RCC 7860 (cell line): ENCODE data around the gene GOLGB1.
"Not testable (repeated sequence)": the region's sequence is repeated elsewhere in the genome, so short reads cannot be mapped to it uniquely, and the experiment has no call there.

ENCODE experiments used
- DNase-seq: peaks from one replicate; pipeline ENCODE4 v3.0.0-alpha.2; 2015; ENCODE audit warnings: low spot score
- FAIRE-seq: peaks from 2 replicates; lab custom pipeline; 2012; peaks lifted over from hg19 to GRCh38; lab: Jason Lieb, UNC

Gene GOLGB1

DNA sequence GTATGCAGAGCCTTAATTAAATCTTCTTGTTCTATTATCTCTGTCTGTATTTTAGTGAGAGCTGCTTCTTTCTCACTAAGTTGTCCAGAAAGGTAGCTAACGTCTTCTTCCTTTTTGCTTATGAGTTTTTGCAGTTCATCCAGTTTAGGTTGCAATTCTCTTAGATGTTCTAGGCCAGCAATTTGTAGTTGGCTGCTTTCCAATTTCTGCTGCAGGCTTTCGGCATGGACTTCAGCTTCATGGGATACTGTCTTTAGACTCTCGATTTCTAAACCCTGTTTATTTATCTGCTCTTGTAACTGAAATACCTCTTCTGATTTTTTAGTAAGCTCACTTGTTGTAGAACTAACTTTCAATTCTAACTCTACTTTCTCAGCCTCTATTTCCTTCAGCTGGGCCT lies 53.4 kb downstream of the GOLGB1 start:
- DNase-seq (no peak), FAIRE-seq (no peak)

DNA sequence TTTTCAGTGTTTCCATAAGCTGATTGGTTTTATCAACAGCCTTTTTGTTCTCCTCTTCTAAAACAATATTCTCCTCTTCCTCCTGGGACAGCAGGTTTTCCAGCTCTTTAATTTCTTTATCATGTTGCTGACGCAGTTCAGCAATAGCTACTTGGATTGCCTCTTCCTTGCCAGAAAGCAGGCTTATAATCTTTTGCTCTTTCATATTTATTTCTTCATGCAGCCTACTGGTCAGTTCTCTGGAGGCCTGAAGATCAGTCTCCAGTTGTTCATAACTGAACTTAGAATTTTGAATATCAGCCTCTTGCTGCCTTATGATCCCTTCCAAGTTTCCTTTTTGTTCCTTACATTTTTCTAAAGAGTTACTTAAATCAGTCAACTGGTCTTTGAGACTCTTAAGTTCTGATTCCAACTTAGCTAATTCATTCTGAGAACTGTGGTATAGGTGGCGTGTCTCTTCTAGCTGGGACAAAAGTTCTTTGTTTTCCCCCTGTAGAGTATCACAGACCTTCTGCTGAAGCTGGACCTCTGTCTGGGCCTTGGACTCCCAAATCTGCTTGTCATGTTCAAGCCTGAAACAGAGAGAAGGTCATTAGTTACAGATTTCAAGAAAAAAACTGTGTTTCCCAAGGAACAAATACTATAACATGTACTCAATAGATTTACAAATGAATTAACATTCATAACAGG lies 57.4 kb downstream of the GOLGB1 start:
- no peak for FAIRE-seq

DNA sequence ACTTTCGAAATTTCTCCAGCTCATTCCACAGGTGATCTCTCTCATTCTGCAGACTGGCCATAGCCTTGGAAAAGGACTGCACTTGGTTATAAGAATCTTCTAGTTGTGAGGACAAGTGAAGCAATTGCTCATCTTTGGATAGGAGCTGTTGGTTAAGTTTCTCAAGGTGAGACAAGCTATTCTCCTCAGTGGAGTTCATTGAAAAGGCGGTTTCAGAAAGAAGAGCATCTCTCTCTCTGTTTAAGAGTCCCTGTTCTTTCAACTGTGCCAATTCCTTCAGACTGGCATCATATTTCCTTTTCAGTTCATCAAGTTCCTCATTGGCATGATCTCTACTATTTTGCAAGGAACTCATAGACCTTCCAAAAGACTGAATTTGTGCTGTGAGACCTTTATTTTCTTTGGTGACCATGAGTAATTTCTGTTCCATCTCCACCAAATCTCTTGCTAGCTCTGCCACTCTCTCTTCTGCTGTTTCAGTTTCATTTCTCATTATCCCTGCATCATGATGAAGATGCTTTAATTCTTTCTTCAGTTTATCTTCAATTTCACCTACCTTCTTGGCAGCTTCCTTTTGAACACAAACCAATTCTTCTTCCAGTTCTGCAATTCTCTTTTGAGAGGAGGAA lies 58.6 kb downstream of the GOLGB1 start:
- FAIRE-seq (no peak), DNase-seq (no peak)

More for the DNA sequence above, 57.4 kb downstream of the GOLGB1 start:
- DNase-seq, result no peak

DNA sequence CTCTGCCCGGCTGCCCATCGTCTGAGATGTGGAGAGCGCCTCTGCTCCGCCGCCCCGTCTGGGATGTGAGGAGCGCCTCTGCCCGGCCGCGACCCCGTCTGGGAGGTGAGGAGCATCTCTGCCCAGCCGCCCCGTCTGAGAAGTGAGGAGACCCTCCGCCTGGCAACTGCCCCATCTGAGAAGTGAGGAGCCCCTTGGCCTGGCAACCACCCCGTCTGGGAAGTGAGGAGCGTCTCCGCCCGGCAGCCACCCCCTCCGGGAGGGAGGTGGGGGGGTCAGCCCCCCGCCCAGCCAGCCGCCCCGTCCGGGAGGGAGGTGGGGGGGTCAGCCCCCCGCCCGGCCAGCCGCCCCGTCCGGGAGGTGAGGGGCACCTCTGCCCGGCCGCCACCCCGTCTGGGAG lies 60.8 kb downstream of the GOLGB1 start:
- not testable (repeated sequence) for FAIRE-seq

DNA sequence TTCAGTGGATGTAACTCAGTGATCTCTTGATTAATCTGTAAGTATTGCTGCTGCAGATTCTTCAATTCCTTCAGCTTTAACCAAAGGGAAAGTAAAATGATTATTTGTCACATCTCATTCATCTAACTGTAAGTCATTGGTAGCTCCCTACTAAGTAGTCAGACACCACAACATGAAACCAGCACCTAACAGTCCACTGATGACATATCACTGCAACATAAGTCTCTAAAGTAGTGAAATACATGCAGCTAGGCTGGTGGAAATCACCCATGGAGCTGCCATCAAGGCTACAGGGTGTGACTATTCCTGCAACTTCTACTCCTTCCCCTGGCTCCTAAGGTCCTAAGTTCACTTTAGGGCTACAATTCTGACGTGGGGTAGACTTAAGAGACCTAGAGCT lies 67.7 kb downstream of the GOLGB1 start:
- DNase-seq, result no peak
- no peak for FAIRE-seq

More for the DNA sequence above, 60.8 kb downstream of the GOLGB1 start:
- not testable (repeated sequence) for DNase-seq

DNA sequence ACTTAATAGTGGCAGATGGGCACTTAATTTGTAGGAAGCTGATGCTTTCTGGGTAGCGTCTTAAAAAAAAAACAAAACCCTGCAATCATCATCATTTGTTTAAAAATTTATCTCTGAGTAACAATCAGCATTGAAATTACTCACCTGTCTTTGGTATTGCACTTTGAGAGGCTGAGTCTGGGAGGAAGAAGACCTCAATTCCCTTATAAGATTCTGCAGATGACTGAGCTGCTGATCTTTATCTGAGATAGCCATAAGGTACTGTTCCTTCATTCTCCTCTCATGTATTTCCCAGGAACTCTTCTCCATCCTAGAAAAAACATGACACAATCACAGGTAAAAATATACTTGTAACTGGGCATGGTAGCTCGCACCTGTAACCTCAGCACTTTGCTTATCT lies 72.4 kb downstream of the GOLGB1 start:
- FAIRE-seq (no peak), DNase-seq (no peak)

DNA sequence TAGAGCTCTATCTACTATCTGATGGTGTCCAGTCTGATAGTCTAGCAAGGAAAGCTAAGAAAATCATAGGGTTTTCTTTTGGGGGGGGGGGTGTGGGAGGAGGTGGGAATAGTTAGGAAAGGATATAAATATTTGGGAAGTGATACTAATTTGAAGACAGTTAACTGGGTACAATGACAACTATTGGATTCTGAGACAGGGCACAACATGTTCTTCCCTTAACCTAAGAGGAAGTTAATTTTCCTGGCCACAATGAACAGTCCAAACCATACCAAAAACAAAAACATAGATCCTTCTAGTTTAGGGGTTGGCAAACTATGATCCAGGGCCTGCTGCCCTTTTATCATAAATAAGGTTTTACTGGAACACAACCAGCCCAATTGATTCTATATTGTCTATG lies 78.9 kb downstream of the GOLGB1 start:
- DNase-seq (no peak), FAIRE-seq (no peak)

DNA sequence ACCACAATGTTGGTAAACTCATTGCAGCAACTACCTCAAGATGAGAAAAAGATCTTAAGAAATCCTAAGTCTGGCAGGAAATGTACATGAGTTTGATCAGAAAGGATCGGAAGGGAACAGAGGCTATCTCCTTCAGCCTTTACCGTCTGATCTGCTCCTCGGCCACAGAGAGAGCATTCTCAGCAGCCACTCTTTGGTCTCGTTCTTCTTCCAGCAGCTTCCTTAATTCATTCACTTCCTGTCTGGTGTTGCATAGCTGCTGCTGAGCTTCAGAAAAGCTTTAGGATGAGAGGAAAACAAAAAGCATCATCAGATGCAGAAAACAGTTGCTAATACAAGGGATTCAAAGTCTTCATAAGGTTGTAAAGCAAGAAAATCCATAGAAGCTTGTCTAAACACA lies 82.2 kb downstream of the GOLGB1 start:
- FAIRE-seq, result no peak
- no peak for DNase-seq

DNA sequence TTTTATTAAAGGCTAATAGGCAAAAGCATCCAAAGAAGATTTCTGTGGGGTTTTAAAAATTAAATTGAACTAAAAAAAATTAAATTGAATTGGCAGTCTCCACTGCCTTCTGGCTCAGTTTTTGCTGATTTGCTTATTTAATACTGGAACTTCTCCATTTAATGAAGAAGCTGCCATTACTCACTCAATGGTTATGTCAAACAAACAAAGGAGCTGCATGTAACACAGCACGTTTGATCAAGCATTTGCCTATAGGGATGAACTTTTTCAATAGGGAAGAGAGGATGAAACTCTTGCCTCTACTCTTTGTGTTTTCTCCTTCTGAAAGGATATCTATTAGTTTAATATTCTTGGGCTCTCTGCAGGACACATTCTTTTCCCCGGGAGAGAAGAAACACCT lies 84.1 kb downstream of the GOLGB1 start:
- no peak for FAIRE-seq
- no peak for DNase-seq

DNA sequence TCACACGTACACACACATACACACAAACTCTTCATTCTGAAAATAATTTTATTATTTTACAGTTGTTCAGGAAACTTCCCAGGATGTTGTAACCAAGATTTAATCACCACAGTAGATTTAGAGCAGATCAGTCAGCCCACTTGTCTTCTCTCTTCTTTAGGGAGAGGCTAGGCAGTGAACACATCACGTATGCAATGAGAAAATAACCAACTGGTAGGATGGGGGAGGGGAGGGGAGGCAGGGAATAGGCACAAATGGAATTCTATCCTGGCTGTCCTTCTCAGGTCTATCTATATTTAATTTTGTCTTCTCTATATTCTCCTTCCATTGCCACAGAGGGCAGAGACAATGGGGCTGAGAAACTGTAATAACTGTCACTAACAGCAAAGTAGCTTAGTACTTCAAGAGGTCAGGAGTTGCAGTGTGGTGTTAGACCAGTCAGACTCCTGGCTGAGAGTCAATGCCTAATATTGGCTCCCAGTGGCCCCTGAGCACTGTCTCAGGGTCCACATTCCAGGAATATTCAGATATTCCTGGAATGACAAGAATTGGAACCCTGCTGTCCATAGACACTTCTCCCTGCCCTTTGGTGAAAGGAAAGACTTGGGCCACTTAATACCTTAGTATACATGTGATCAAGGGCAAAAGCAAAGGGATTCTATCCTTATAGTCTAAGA lies 86.2 kb downstream of the GOLGB1 start:
- no peak for DNase-seq
- FAIRE-seq, result no peak

DNA sequence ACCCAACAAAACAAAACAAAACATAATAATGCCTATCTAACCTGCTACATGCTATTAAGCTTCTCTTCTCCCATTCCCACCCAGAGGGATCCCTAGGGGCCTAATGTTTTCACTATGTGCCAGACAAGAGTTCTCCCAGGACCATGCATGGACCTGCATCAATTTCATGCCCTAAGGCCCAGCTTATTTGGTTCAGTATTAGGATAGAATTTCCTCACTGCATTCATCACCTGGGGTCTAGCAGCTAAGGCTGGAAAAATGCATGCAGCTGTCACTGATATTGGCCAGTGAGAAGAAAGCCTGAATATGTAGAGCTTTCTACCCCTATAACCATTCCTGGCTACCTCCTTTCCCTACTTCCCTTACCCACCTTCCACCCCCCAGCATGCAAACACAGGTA lies 86.8 kb downstream of the GOLGB1 start:
- no peak for DNase-seq
- no peak for FAIRE-seq

DNA sequence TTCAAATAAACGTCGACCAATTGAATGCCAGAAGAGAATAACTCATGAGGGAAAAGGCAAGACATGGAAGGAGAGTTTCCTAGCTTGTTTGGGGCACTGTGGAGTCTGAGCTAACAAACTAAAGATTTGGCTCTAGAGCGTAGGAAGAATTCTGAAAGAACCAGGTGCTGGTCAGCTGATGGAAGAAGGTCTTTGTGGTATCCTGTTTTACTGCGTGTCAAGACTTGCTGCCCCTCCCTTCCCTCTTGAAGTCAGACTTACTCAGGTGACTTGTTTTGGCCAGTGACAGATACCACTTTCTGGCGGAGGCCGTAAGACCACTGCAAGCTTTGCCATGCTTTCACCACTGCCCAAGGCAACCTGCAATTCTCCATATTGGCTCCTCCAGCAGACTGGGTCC lies 88.2 kb downstream of the GOLGB1 start:
- FAIRE-seq (no peak), DNase-seq (no peak)

DNA sequence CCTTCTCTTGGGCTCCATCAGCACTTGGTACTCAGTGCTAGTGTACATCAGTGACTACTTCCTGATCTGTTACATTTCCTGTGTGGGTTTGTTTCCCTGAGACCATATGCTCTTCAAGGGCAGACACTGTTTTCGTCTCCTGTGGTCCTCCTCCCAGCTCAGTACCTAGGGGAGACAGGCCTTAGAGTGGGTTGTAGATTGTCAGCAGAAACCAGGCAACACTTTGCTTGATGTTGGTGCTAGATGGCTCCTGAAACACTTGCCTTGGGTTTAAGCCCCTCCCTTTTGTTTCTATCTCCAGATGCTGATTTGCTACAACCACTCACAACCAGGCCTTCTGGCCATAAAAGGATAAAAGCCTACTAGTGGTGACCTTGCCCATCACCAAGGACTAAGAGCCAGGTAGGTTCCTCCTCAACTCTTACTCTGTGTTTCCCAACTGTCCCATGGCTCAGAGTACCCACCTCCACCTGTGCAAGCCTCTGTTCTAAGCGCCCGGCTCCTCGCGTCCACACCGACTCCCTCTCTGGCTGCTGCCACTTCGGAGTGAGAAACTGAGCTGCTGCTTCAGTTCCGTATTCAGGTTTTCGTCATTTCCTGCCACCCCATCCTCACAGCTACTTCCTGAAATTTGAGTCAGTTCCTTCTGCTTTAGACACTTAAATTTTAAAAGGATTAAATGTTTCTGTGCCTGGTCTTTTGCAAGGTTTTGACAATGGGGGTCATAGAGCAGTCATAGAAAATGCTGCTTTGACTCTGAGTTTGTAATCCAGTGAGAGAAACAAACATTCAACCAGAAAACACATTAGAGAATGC lies 89.0 kb downstream of the GOLGB1 start, which contains the start of gene HCLS1:
HCLS1 (minus strand) TSS at position 548 of the 816 bp plus-strand sequence. CDS start 2,556 bp downstream, outside the sequence.
- FAIRE-seq (no peak), DNase-seq (no peak)

DNA sequence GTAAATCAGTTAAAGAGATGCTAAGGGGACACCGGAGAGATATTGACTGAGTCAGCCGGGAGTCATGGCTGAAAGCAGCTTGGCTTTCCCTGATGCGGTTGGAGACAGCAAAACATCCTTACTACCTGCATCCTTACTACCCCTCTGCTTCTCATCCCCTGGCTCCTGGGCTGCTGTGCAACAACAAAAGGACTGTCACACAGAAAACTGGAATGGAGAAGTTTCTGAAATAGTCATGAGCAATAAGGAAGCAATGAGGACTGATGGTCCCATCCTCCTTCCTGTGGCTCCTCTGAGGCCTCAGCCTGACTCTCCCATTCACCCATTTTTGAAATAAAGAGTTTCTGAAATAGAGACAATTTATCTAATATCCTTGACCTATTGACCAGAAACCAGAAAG lies 90.0 kb downstream of the GOLGB1 start:
- no peak for FAIRE-seq
- no peak for DNase-seq

DNA sequence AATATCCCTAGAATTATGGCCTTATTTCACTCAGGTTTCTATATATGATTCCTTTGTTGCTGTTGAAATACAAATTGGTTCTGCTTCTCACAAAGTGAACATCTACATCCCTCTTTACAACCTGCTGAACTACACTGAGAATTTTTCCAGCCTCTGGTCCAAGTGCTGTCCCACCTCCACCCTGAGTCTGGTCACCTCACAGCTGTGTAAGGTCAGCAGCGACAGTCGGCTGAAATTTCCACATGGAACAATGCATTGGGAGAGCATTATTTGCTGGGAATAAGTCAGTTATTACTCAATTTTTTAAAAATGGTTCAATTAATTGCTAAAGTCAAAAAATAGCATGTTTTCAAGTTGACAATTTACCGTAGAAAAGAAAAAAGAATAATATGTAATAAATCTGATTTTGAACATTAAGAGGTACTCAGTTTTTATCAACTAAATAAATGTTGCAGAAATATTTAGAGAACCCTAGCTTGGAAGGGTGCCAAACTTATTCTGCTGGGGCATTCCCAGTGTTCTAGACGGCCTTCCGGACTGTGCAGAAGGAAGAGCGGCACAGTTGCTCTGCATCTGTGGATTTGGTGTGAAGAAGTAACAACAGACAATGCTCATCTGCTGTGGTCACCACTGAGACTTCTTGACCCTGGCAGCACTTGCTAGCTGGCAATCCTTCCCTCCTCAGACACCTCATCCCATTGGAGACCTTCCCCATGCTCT lies 90.7 kb downstream of the GOLGB1 start:
- FAIRE-seq, result no peak
- DNase-seq, result no peak

DNA sequence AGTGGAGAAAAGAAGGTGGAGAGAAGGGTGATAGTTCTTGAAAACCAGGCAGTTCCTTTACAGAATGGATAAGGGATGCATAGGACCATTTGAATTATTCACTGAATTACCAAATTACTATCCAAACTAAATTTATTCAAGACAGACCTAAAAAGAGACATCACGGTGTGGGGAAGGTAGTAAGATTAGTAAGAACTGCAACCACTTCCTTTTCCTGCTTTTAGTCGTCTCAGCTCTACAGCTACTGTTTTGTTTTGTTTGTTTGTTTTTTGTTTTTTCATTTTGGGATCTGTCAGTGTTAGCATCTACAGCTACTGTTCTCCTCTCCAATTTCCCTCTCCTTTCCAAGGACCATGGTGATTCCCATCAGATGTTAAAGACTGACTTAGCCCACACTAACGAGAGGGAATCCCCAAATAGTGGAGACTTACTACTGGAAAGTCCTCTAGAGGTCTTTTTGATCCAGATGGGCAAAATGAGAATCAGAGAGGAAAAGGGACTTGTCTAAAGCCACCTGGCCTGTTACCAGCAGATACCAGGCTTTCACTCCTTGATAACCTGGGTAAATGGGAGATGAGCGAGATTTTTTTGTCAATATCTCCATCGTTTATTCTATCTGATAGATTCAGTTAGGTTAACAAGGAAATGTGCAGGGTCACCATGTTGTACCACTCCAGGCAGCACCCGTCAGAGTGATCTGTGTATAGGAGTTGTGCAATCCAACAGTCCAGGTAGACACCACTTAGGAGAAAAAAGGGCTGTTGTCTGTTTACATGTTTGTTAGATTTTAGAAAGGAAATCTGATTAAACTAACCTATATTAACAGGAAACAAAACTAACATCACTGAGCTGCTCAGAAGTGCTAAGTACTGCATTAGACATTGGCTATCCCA lies 94.8 kb downstream of the GOLGB1 start:
- DNase-seq (no peak), FAIRE-seq (no peak)

DNA sequence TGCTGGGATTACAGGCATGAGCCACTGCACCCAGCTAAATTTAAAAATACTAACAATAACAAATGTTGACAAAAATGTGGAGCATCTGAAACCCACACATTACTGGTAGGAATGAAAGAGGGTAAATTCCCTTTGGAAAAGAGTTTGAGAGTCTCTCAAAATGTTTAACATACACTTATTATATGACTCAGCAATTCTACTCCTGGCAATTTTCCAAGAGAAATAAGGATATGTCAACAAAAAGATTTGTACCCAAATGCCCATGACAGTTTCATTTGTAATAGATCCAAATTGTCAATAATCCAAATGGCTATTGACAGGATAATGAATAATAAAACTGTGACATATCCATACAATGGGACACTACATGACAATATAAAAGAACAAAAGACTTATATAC lies 97.9 kb downstream of the GOLGB1 start:
- FAIRE-seq (no peak), DNase-seq (no peak)

DNA sequence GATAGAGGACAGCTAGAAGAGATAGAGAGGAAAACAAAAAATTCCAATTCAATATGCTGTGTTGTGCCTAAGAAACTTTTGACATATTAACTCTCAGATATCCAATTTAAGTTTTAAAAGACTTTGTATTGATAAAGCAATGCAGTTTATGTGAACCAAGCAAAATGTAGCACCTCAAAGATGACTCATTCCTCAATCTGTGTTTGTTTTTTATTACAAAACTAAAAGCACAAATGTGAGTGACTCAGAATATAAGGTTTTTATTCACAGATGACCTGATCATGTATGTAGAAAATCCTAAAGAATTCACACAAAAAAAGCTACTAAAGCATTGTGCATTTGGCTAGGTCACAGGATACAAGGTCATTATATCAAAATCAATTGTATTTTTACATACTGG lies 99.9 kb downstream of the GOLGB1 start:
- FAIRE-seq, result no peak
- no peak for DNase-seq

DNA sequence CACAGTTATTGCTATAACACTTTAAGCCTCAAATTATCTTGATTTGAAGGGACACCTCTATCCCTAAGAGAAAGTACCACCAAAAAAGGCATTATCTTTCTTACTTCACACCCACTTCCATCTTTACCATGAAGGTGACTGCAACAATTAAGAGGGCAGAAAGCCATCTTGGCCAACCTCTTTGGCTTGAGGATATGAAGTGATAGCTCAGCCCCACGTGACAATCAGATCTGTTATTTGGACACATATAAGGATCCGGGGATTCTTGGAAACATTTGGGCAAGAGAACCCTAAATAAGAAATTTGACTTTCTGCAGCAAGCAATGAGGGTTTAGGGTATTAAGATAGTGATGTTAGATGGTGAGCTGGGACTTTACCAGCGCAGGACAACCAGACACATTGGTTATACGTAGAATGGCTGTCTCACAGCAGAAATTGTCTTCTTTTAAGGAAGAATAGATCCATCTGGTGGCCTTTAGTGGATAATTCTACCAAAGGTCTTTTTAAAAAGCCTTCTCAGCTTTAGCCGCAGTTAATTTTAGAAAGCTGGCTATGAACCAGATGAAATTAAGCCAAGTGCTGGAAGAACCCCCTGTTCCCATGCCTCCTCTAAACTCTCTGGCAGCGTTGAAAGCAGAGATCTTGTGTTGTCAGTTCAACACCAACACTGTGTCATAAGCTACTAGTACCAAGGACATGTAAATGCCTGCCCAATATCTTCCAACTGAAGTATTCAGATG lies 101.2 kb downstream of the GOLGB1 start:
- FAIRE-seq, result no peak

More for the DNA sequence above, 101.2 kb downstream of the GOLGB1 start:
- DNase-seq, result no peak
